LoVo (cell line): ENCODE results near the gene CYP8B1.
A peak's percentile ranks its signal among the peaks of the same experiment; 100 is the strongest.

ENCODE experiments used
- DNase-seq: peaks from one replicate; pipeline ENCODE4 v3.0.0-alpha.2; 2016; ENCODE audit warnings: low spot score

Gene CYP8B1

GRCh38 chr3:42875325-42876151 is at the start of gene CYP8B1:
Gene CYP8B1, minus strand, starts transcription at chr3:42875879. Its CDS starts 63 bp downstream, at chr3:42875816.
- DNase-seq: no peak

- no peak for DNase-seq
Observed at GRCh38 chr3:42923606-42924005, 47.9 kb upstream of the CYP8B1 start.

GRCh38 chr3:42914771-42915515 is 39.3 kb upstream of the CYP8B1 start:
- no peak for DNase-seq

- DNase-seq: no peak
Observed at GRCh38 chr3:42911551-42911950, 35.9 kb upstream of the CYP8B1 start.

- no peak for DNase-seq
Observed at GRCh38 chr3:42908675-42909074, 33.0 kb upstream of the CYP8B1 start.

GRCh38 chr3:42906848-42907183 is 31.1 kb upstream of the CYP8B1 start:
- DNase-seq: no peak

GRCh38 chr3:42906070-42906847 is 30.6 kb upstream of the CYP8B1 start, which contains the start of gene ZNF662:
Gene ZNF662, plus strand, starts transcription at chr3:42906142. Its CDS starts 1,973 bp downstream, at chr3:42908115.
- DNase-seq: no peak

- no peak for DNase-seq
Observed at GRCh38 chr3:42905740-42906069, 30.0 kb upstream of the CYP8B1 start.

- DNase-seq: no peak
Observed at GRCh38 chr3:42904076-42904475, 28.4 kb upstream of the CYP8B1 start.

GRCh38 chr3:42902257-42902656 is 26.6 kb upstream of the CYP8B1 start:
- DNase-seq: no peak

GRCh38 chr3:42901073-42901415 is 25.4 kb upstream of the CYP8B1 start:
- no peak for DNase-seq

- DNase-seq: no peak
Observed at GRCh38 chr3:42900226-42901072, 24.8 kb upstream of the CYP8B1 start.

GRCh38 chr3:42898896-42899675 is 23.4 kb upstream of the CYP8B1 start:
- no peak for DNase-seq

- DNase-seq: no peak
Observed at GRCh38 chr3:42895580-42895868, 19.8 kb upstream of the CYP8B1 start.

GRCh38 chr3:42894698-42895579 is 19.3 kb upstream of the CYP8B1 start:
- DNase-seq: peak; percentile 48

- DNase-seq: no peak
Observed at GRCh38 chr3:42892807-42893206, 17.1 kb upstream of the CYP8B1 start.

GRCh38 chr3:42892169-42892568 is 16.5 kb upstream of the CYP8B1 start:
- no peak for DNase-seq

GRCh38 chr3:42891042-42891441 is 15.4 kb upstream of the CYP8B1 start:
- DNase-seq: no peak

GRCh38 chr3:42887084-42887483 is 11.4 kb upstream of the CYP8B1 start:
- DNase-seq: no peak

- no peak for DNase-seq
Observed at GRCh38 chr3:42886294-42886822, 10.7 kb upstream of the CYP8B1 start.
